ENCODE data around the gene IGLL1. TPM values are rescaled to one million over a fixed set of nuclear protein-coding genes. Genes with fewer than 3 reads are reported as not detected.
"Not testable (repeated sequence)": the region's sequence is repeated elsewhere in the genome, so short reads cannot be mapped to it uniquely, and the experiment has no call there.

Gene IGLL1
- polyA plus RNA-seq, 1 donor from 2014 or later = not detected

DNA sequence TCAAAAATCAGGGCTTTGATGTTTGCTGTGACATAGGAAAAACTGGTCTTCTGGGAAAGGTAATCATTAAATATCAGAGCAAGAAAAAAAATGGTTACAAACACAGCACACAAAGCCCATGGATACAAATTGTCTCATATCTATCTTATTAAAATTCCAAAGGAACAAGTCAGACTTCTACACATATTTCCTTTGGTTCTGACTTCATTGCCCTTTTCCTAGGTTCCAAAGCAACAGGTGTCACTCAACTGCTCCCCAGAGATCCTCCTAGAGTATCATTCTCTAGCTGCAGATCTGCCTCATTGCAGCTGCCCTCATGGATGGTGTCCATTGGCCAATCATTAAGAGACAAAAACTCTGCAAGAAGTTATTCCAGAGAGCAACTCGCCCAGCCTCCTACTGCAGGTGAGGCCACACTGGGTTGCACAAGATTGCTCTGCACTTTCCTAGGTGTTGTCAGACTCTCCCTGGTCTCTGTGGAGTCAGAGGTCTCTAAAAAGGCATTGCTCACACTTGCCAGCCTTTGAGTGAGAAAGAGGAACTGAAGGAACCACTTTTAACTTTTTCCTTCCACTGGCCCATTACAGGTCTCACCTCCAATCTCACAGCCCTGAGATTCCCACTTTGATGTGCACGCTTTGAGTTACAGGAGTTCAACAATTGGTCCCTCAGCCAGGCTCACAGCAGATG lies 46.3 kb upstream of the IGLL1 start:
- no peaks in the 10 kb centered on the region for H3K9me3 ChIP-seq (ENCODE audit: low read length)
- H3K79me2 ChIP-seq (replicated peaks; ENCODE audit: insufficient read depth, low read length) = no peaks in the 10 kb centered on the region
- TF ChIP-seq EZH2 (IDR thresholded peaks at IDR 0.05; ENCODE audit: borderline replicate concordance, insufficient read depth, low read length, poor library complexity, severe bottlenecking) (no peak), TAF1 (IDR thresholded peaks at IDR 0.05; ENCODE audit: low read depth) (no peak), MXI1 (conservative IDR thresholded peaks at IDR 0.05; ENCODE audit: poor library complexity, severe bottlenecking) (no peak), EP300 (conservative IDR thresholded peaks at IDR 0.05; ENCODE audit: poor library complexity, severe bottlenecking) (no peak), RAD21 (conservative IDR thresholded peaks at IDR 0.05) (no peak), POLR2AphosphoS5 (IDR thresholded peaks at IDR 0.05) (no peak)
- TF ChIP-seq, protein P1, sequence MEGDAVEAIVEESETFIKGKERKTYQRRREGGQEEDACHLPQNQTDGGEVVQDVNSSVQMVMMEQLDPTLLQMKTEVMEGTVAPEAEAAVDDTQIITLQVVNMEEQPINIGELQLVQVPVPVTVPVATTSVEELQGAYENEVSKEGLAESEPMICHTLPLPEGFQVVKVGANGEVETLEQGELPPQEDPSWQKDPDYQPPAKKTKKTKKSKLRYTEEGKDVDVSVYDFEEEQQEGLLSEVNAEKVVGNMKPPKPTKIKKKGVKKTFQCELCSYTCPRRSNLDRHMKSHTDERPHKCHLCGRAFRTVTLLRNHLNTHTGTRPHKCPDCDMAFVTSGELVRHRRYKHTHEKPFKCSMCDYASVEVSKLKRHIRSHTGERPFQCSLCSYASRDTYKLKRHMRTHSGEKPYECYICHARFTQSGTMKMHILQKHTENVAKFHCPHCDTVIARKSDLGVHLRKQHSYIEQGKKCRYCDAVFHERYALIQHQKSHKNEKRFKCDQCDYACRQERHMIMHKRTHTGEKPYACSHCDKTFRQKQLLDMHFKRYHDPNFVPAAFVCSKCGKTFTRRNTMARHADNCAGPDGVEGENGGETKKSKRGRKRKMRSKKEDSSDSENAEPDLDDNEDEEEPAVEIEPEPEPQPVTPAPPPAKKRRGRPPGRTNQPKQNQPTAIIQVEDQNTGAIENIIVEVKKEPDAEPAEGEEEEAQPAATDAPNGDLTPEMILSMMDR (IDR thresholded peaks at IDR 0.05; ENCODE audit: poor library complexity, severe bottlenecking) = no peak
- TF ChIP-seq, protein P2, sequence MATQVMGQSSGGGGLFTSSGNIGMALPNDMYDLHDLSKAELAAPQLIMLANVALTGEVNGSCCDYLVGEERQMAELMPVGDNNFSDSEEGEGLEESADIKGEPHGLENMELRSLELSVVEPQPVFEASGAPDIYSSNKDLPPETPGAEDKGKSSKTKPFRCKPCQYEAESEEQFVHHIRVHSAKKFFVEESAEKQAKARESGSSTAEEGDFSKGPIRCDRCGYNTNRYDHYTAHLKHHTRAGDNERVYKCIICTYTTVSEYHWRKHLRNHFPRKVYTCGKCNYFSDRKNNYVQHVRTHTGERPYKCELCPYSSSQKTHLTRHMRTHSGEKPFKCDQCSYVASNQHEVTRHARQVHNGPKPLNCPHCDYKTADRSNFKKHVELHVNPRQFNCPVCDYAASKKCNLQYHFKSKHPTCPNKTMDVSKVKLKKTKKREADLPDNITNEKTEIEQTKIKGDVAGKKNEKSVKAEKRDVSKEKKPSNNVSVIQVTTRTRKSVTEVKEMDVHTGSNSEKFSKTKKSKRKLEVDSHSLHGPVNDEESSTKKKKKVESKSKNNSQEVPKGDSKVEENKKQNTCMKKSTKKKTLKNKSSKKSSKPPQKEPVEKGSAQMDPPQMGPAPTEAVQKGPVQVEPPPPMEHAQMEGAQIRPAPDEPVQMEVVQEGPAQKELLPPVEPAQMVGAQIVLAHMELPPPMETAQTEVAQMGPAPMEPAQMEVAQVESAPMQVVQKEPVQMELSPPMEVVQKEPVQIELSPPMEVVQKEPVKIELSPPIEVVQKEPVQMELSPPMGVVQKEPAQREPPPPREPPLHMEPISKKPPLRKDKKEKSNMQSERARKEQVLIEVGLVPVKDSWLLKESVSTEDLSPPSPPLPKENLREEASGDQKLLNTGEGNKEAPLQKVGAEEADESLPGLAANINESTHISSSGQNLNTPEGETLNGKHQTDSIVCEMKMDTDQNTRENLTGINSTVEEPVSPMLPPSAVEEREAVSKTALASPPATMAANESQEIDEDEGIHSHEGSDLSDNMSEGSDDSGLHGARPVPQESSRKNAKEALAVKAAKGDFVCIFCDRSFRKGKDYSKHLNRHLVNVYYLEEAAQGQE (IDR thresholded peaks at IDR 0.05; ENCODE audit: borderline replicate concordance) = no peak
- H3F3A ChIP-seq (ENCODE audit: insufficient read depth, low read length, poor library complexity, severe bottlenecking) = no peaks in the 10 kb centered on the region
- H4K20me1 ChIP-seq (ENCODE audit: insufficient read depth) = no peaks in the 10 kb centered on the region
- no peaks in the 10 kb centered on the region for H3K36me3 ChIP-seq (ENCODE audit: insufficient read depth, low read length)
- no peak overlapping the region for H3K9ac ChIP-seq (ENCODE audit: low read length)
- no peak overlapping the region for H3K4me2 ChIP-seq (ENCODE audit: low read length)
- H3K27ac ChIP-seq (ENCODE audit: low read length) = no peak overlapping the region
- H3K9me2 ChIP-seq (ENCODE audit: insufficient read depth, low read length) = no peaks in the 10 kb centered on the region
- H3K27me3 ChIP-seq (ENCODE audit: insufficient read depth, low read depth, low read length) = no peaks in the 10 kb centered on the region
- H2AFZ ChIP-seq (ENCODE audit: low read depth, low read length) = no peak overlapping the region
- no peak overlapping the region for H3K4me3 ChIP-seq (ENCODE audit: low read length)

DNA sequence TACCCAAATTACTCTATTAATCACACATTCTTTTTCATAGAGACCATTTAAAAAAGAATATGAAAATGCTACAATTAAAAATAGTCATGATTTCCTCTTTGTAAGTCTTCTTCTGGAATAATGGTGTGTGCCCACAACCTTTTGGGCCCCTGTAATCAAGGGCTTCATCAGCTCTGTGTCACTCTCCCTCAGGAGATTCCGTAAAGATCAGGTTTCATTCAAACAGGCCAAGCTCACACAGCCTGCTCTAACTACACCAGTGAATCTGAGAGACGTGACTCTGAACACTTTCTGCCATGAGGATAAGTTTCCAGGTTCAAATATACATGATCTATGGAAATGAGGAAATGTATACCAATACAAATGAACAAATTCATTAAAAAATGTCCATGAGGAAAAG lies 42.5 kb upstream of the IGLL1 start:
- Histone ChIP-seq H3F3A (ENCODE audit: insufficient read depth, low read length, poor library complexity, severe bottlenecking) (no peaks in the 10 kb centered on the region), H3K36me3 (ENCODE audit: insufficient read depth, low read length) (no peaks in the 10 kb centered on the region), H2AFZ (ENCODE audit: low read depth, low read length) (no peak overlapping the region), H3K27ac (ENCODE audit: low read length) (no peak overlapping the region), H4K20me1 (ENCODE audit: insufficient read depth) (no peaks in the 10 kb centered on the region), H3K27me3 (ENCODE audit: insufficient read depth, low read depth, low read length) (no peaks in the 10 kb centered on the region), H3K9me3 (ENCODE audit: low read length) (no peaks in the 10 kb centered on the region), H3K4me3 (ENCODE audit: low read length) (no peak overlapping the region), H3K9ac (ENCODE audit: low read length) (no peak overlapping the region), H3K9me2 (ENCODE audit: insufficient read depth, low read length) (no peaks in the 10 kb centered on the region), H3K79me2 (replicated peaks; ENCODE audit: insufficient read depth, low read length) (no peaks in the 10 kb centered on the region), H3K4me2 (ENCODE audit: low read length) (no peak overlapping the region)
- TF ChIP-seq RAD21 (conservative IDR thresholded peaks at IDR 0.05) (no peak), EZH2 (IDR thresholded peaks at IDR 0.05; ENCODE audit: borderline replicate concordance, insufficient read depth, low read length, poor library complexity, severe bottlenecking) (no peak), POLR2AphosphoS5 (IDR thresholded peaks at IDR 0.05) (no peak), TAF1 (IDR thresholded peaks at IDR 0.05; ENCODE audit: low read depth) (no peak), EP300 (conservative IDR thresholded peaks at IDR 0.05; ENCODE audit: poor library complexity, severe bottlenecking) (no peak), MXI1 (conservative IDR thresholded peaks at IDR 0.05; ENCODE audit: poor library complexity, severe bottlenecking) (no peak)
- TF ChIP-seq, protein P1 (IDR thresholded peaks at IDR 0.05; ENCODE audit: poor library complexity, severe bottlenecking) = no peak
- TF ChIP-seq, protein P2 (IDR thresholded peaks at IDR 0.05; ENCODE audit: borderline replicate concordance) = no peak

DNA sequence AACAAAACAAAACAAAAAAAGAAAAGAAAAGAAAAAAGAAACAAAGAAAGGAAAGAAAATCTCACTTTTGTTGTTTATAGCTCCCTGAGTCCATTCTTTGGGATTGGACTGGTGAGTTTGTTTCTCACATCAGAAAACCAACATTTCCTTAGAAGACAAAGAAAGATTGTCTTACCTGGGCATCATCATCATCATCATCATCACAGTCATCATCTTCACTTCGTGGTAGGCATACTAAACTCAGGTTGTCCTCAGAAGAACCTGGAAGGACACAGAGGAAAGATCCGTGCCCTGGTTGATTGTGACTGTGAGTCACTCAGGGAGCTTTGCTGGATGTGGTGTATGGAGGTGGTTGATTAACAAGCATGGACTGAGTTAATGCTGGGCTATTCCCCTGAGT lies 41.8 kb upstream of the IGLL1 start:
- H3K4me3 ChIP-seq (ENCODE audit: low read length); H3K79me2 ChIP-seq (replicated peaks; ENCODE audit: insufficient read depth, low read length); H3K27me3 ChIP-seq (ENCODE audit: insufficient read depth, low read depth, low read length); H3K9me2 ChIP-seq (ENCODE audit: insufficient read depth, low read length); H3K9me3 ChIP-seq (ENCODE audit: low read length); H3K36me3 ChIP-seq (ENCODE audit: insufficient read depth, low read length); H3K9ac ChIP-seq (ENCODE audit: low read length); H4K20me1 ChIP-seq (ENCODE audit: insufficient read depth); H3K4me2 ChIP-seq (ENCODE audit: low read length); H2AFZ ChIP-seq (ENCODE audit: low read depth, low read length); H3K27ac ChIP-seq (ENCODE audit: low read length); H3F3A ChIP-seq (ENCODE audit: insufficient read depth, low read length, poor library complexity, severe bottlenecking): not testable (repeated sequence)
